ENCODE measurements around the gene FMN1.

GRCh38 chr15:32878869-32879805 is 315.4 kb downstream of the FMN1 start:
- TF ChIP-seq, protein P1, sequence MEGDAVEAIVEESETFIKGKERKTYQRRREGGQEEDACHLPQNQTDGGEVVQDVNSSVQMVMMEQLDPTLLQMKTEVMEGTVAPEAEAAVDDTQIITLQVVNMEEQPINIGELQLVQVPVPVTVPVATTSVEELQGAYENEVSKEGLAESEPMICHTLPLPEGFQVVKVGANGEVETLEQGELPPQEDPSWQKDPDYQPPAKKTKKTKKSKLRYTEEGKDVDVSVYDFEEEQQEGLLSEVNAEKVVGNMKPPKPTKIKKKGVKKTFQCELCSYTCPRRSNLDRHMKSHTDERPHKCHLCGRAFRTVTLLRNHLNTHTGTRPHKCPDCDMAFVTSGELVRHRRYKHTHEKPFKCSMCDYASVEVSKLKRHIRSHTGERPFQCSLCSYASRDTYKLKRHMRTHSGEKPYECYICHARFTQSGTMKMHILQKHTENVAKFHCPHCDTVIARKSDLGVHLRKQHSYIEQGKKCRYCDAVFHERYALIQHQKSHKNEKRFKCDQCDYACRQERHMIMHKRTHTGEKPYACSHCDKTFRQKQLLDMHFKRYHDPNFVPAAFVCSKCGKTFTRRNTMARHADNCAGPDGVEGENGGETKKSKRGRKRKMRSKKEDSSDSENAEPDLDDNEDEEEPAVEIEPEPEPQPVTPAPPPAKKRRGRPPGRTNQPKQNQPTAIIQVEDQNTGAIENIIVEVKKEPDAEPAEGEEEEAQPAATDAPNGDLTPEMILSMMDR (IDR thresholded peaks at IDR 0.05), result no peak
- no peak for TF ChIP-seq EP300 (IDR thresholded peaks at IDR 0.05)

Data from upper lobe of left lung (tissue), 4 donors.